GM23248 (cell line): ENCODE data around the gene TOR2A. TPM values are rescaled to one million over a fixed set of nuclear protein-coding genes. Genes with fewer than 3 reads are reported as not detected.

Experiments used
- DNase-seq: peaks from one replicate; pipeline ENCODE4 v3.0.0-alpha.2; 2015
- H2AFZ ChIP-seq: fragments of 200-600 bp; sonication (generic); 2 replicates; pipeline ENCODE4 v1.6.1; 2016; ENCODE audit warnings: antibody characterized with exemption
- H3F3A ChIP-seq: fragments of 200-600 bp; sonication (generic); 2 replicates; pipeline ENCODE4 v1.6.1; 2016; ENCODE audit warnings: mild to moderate bottlenecking, antibody characterized with exemption, mixed run types; ENCODE audit not compliant: insufficient read depth
- H3K27ac ChIP-seq: fragments of 200-600 bp; sonication (generic); 2 replicates; pipeline ENCODE4 v1.5.1; 2016; ENCODE audit warnings: mild to moderate bottlenecking
- H3K27me3 ChIP-seq: fragments of 200-600 bp; sonication (generic); replicated peaks from 2 replicates; pipeline ENCODE4 v1.6.1; 2016; ENCODE audit warnings: mild to moderate bottlenecking; ENCODE audit not compliant: insufficient read depth
- H3K36me3 ChIP-seq: fragments of 200-600 bp; sonication (generic); 2 replicates; pipeline ENCODE4 v1.6.1; 2016; ENCODE audit warnings: low read depth, mild to moderate bottlenecking
- H3K4me1 ChIP-seq: fragments of 200-600 bp; sonication (generic); 2 replicates; pipeline ENCODE4 v1.6.1; 2016; ENCODE audit warnings: mild to moderate bottlenecking; ENCODE audit not compliant: insufficient read depth
- H3K4me2 ChIP-seq: fragments of 200-600 bp; sonication (generic); one replicate; pipeline ENCODE4 v1.6.1; 2016; ENCODE audit warnings: mild to moderate bottlenecking; ENCODE audit not compliant: unreplicated experiment
- H3K4me3 ChIP-seq: fragments of 200-600 bp; sonication (generic); 2 replicates; pipeline ENCODE4 v1.5.1; 2016; ENCODE audit warnings: mild to moderate bottlenecking
- H3K79me2 ChIP-seq: fragments of 200-600 bp; sonication (generic); 2 replicates; pipeline ENCODE4 v1.6.1; 2016; ENCODE audit warnings: mild to moderate bottlenecking; ENCODE audit not compliant: insufficient read depth
- H3K9ac ChIP-seq: fragments of 200-600 bp; sonication (generic); 2 replicates; pipeline ENCODE4 v1.6.1; 2016; ENCODE audit warnings: mild to moderate bottlenecking
- H3K9me2 ChIP-seq: fragments of 200-600 bp; sonication (generic); 2 replicates; pipeline ENCODE4 v1.6.1; 2016; ENCODE audit warnings: mixed run types, mild to moderate bottlenecking, moderate library complexity; ENCODE audit not compliant: insufficient read depth
- H3K9me3 ChIP-seq: fragments of 200-600 bp; sonication (generic); one replicate; pipeline ENCODE4 v1.6.1; 2017; ENCODE audit warnings: low read depth
- H4K20me1 ChIP-seq: fragments of 200-600 bp; sonication (generic); 2 replicates; pipeline ENCODE4 v1.6.0; 2016; ENCODE audit not compliant: insufficient read depth
- EZH2 ChIP-seq: fragments of 200-600 bp; sonication (generic); IDR thresholded peaks from 2 replicates; pipeline ENCODE4 v1.6.1; 2018; ENCODE audit warnings: antibody characterized with exemption, mild to moderate bottlenecking; ENCODE audit not compliant: insufficient read depth, poor library complexity, severe bottlenecking
- EZH2phosphoT487 ChIP-seq: fragments of 200-600 bp; sonication (generic); IDR thresholded peaks from 2 replicates; pipeline ENCODE4 v1.6.1; 2018; ENCODE audit warnings: antibody characterized with exemption, moderate library complexity, mild to moderate bottlenecking, low read depth; ENCODE audit not compliant: insufficient read depth
- WGBS, 2 experiments: methylation state at CpG; one replicate each; pipeline ENCODE4 v1.1.6; 2015 to 2017; ENCODE audit warnings: low lambda C conversion rate in 2 of 2, low coverage in 1 of 2; ENCODE audit errors: missing lambda C conversion rate in 2 of 2; 5-methylcytosine and 5-hydroxymethylcytosine counted together
- in situ Hi-C: fragments of 300-500 bp; cut with MboI; formaldehyde crosslinking; loops from 2 replicates; pipeline ENCODE4 v1.15.0; 2020
- polyA plus RNA-seq: library from polyadenylated mRNA; unstranded; fragments of >200 nt; fragmentation: Nextera tagmentation; extraction: Ambion mirVana; gene quantifications from 2 replicates; pipeline ENCODE4 v1.2.1, GENCODE V29; 2016
- total RNA-seq: library from RNA; depleted of rRNA; stranded (reverse); fragments of >200 nt; shearing (Covaris generic); gene quantifications from 2 replicates; pipeline ENCODE4 v1.2.3, GENCODE V29; 2014

TOR2A gene
- total and polyA plus RNA-seq, 2 experiments from 2014 or later = 9.0 to 9.2 TPM

DNA sequence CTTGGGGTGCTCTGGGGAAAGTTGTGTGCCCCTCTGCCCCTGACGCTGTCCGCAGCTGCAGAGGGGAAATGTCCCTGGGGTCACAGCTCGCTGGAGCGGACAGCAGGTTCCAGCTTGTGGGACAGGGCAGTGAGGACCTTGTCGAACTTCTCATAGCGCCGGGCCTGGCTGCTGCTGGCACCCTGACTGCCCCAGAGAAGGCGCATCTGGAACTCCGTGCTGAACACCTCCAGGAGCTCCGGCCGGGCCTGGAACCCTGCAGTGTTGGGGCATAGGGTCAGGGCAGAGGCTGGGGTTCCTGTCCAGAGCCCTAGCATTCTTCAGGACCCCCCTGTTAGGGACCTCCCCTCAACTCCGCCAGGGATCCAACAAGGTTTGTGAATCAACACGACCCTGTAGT, 3.6 kb upstream of the TOR2A start:
- WGBS, 2 experiments = 74 to 75% methylated on average over 13 of the region's 13 CpGs
- in situ Hi-C loops = loop anchor here (10.0 kb wide), 1 partner anchor 144 kb away; no protein-coding TSS in a partner anchor
- 0 out of 2 replicates have a peak, but pooled peaks cover 7% of the 10 kb centered on the region for H3K79me2 ChIP-seq

DNA sequence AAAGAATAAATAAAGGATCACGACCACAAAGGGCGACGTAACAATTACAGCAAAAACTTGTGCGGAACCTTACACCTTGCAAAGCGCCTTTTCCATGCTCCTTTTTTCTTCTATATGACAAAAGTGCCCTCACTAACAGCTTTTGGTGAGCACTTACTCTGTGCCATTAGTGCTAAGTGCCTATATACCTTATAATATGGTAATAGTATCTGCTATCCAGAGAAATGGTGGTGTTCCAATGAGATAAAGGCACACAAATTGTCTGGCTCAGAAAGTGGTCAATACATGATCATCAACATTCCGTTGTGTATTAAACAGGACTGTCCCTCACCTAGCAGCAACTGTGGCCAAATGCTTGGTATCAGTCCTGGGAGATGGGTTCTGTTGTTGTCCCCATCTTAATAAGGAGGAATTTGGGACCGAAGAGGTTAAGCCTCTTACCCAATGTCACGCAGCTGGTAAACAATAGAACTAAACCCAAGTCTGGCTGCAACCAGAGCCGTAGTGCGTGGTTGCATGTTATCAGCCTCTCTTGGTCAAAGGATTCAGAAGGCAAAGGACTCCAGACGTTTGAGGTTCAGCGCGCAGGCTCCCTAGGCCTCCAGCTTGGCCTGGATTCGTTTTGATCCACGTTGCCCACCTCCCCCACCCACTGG, 564 bp upstream of the TOR2A start:
- Histone ChIP-seq H3K4me2 (peak overlapping the region; percentile 55), H3K27ac (peak overlapping the region; percentile 19; the same call in 1 of the 2 replicates)
- 21 to 24% methylated on average over 15 of the region's 15 CpGs for WGBS, 2 experiments

More for the DNA sequence above, 3.6 kb upstream of the TOR2A start:
- no peak overlapping the region for H3K27ac ChIP-seq
- H3K9ac ChIP-seq = no peak overlapping the region
- no peaks in the 10 kb centered on the region for H3K36me3 ChIP-seq
- H3K4me2 ChIP-seq = no peak overlapping the region
- H3K9me2 ChIP-seq = no peaks in the 10 kb centered on the region
- no peaks in the 10 kb centered on the region for H3K9me3 ChIP-seq
- H3K27me3 ChIP-seq = no peaks in the 10 kb centered on the region
- no peak for DNase-seq
- TF ChIP-seq EZH2 = no peak
- TF ChIP-seq EZH2phosphoT487 = no peak
- H3K4me3 ChIP-seq = no peak overlapping the region
- no peak overlapping the region for H2AFZ ChIP-seq
- peaks cover 15% of the 10 kb centered on the region; the same call in 1 of the 2 replicates for H3F3A ChIP-seq
- peaks cover 17% of the 10 kb centered on the region for H3K4me1 ChIP-seq
- H4K20me1 ChIP-seq = no peaks in the 10 kb centered on the region

DNA sequence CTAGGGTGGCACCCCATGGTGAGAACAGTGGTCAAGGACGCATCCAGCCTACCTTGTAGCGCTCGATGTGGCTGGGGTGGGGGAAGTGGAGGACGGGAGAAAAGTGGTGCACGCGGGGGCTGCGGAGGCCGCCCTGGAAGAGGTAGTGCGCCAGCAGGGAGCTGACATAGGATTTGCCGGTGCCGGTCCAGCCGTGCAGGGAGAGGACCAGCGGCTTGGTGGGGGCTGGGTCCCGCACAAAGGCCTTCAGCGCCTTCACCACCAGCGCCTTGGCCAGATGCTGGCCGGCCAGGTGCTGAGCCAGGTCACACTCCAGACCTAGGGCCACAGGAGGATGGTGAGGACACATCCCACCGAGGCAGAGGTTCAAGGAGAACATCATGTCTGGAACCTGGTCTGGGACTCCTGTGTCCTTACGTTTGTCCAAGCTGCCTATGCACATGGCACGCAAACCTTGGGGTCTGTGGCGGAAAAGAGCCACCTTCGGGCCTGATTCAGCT, 797 bp downstream of the TOR2A start:
- Histone ChIP-seq H3K4me1 (peaks cover 10% of the 10 kb centered on the region; the same call in 1 of the 2 replicates), H3K9ac (peak overlapping the region; percentile 82), H3K27ac (peak overlapping the region; percentile 67; the same call in 1 of the 2 replicates), H3K36me3 (no peaks in the 10 kb centered on the region), H3K4me3 (peak overlapping the region; percentile 80), H4K20me1 (no peaks in the 10 kb centered on the region), H3K79me2 (0 out of 2 replicates have a peak, but pooled peaks cover 7% of the 10 kb centered on the region), H2AFZ (peak overlapping the region; percentile 81), H3F3A (no peaks in the 10 kb centered on the region), H3K4me2 (peak overlapping the region; percentile 74), H3K27me3 (no peaks in the 10 kb centered on the region), H3K9me2 (no peaks in the 10 kb centered on the region), H3K9me3 (no peaks in the 10 kb centered on the region)
- no peak for DNase-seq
- TF ChIP-seq EZH2phosphoT487 (no peak), EZH2 (no peak)
- WGBS, 2 experiments = 36 to 40% methylated on average over 22 of the region's 22 CpGs
- in situ Hi-C loops = loop anchor here (10.0 kb wide), 1 partner anchor 139 kb away; no protein-coding TSS in a partner anchor

More for the DNA sequence above, 564 bp upstream of the TOR2A start:
- TF ChIP-seq EZH2 (no peak), EZH2phosphoT487 (no peak)
- peaks cover 5% of the 10 kb centered on the region; the same call in 1 of the 2 replicates for H3F3A ChIP-seq
- H3K27me3 ChIP-seq = no peaks in the 10 kb centered on the region
- H3K36me3 ChIP-seq = no peaks in the 10 kb centered on the region
- peaks cover 17% of the 10 kb centered on the region for H3K4me1 ChIP-seq
- H3K4me3 ChIP-seq = no peak overlapping the region
- H4K20me1 ChIP-seq = no peaks in the 10 kb centered on the region
- in situ Hi-C loops = loop anchor here (10.0 kb wide), 1 partner anchor 141 kb away; no protein-coding TSS in a partner anchor
- no peak overlapping the region for H2AFZ ChIP-seq
- H3K79me2 ChIP-seq = 0 out of 2 replicates have a peak, but pooled peaks cover 7% of the 10 kb centered on the region
- H3K9me3 ChIP-seq = no peaks in the 10 kb centered on the region
- H3K9me2 ChIP-seq = no peaks in the 10 kb centered on the region
- H3K9ac ChIP-seq = peak overlapping the region; percentile 63
- no peak for DNase-seq

DNA sequence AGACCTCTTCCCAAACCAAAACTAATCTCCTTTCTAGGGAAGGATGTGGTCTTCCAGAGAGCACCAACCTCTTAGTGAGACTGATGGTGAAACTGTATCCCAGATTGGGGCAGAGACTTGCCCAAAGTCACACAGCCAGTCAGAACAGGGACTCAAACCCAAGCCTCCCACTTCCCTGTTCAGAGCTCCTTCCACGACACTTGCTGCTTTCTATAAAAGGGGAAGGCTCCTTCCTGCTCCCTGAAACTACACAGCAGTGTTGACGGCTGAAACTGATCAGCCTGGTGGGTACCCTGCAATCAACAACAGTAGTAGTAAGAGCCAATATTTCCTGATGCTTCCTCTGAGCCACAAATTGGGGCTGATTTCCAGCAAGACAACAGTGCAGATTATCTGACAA, 1.5 kb downstream of the TOR2A start:
- Histone ChIP-seq H2AFZ (no peak overlapping the region), H3K9ac (no peak overlapping the region), H3K4me2 (no peak overlapping the region), H3K27me3 (no peaks in the 10 kb centered on the region), H4K20me1 (no peaks in the 10 kb centered on the region), H3K4me1 (peaks cover 10% of the 10 kb centered on the region; the same call in 1 of the 2 replicates), H3K36me3 (no peaks in the 10 kb centered on the region), H3F3A (no peaks in the 10 kb centered on the region), H3K27ac (no peak overlapping the region), H3K79me2 (0 out of 2 replicates have a peak, but pooled peaks cover 7% of the 10 kb centered on the region), H3K9me2 (no peaks in the 10 kb centered on the region), H3K4me3 (no peak overlapping the region), H3K9me3 (no peaks in the 10 kb centered on the region)
- 92 to 100% methylated on average over 2 of the region's 2 CpGs for WGBS, 2 experiments
- DNase-seq = no peak
- TF ChIP-seq EZH2phosphoT487 (no peak), EZH2 (no peak)
- in situ Hi-C loops = loop anchor here (10.0 kb wide), 1 partner anchor 139 kb away; no protein-coding TSS in a partner anchor
